Liver (tissue), 9 donors: ENCODE results near the gene RAP2C. TPM values are rescaled to one million over a fixed set of nuclear protein-coding genes. Genes with fewer than 3 reads are reported as not detected.

ENCODE experiments used
- DNase-seq: peaks from one replicate; pipeline ENCODE4 v3.0.0-alpha.2; 2017; ENCODE audit warnings: low spot score
- H3K27ac ChIP-seq, 2 donors: one replicate each; pipeline ENCODE4 v1.7.0; 2013; ENCODE audit warnings: inconsistent platforms in 2 of 2, low read length in 2 of 2, control low read depth in 1 of 2, low read depth in 1 of 2, mild to moderate bottlenecking in 1 of 2
- H3K27me3 ChIP-seq, 4 donors: one replicate each; pipeline versions ENCODE4 v1.6.1 to v1.7.0; 2013; ENCODE audit warnings: low read length in 3 of 4, inconsistent platforms in 1 of 4, mild to moderate bottlenecking in 1 of 4, moderate library complexity in 1 of 4; ENCODE audit not compliant: control insufficient read depth in 4 of 4, insufficient read depth in 4 of 4
- H3K36me3 ChIP-seq, 4 donors: one replicate each; pipeline versions ENCODE4 v1.6.1 to v1.7.0; 2013; ENCODE audit warnings: low read length in 3 of 4, mild to moderate bottlenecking in 3 of 4, low read depth in 1 of 4, moderate library complexity in 1 of 4; ENCODE audit not compliant: control insufficient read depth in 4 of 4, insufficient read depth in 3 of 4
- H3K4me1 ChIP-seq, 4 donors: one replicate each; pipeline versions ENCODE4 v1.6.1 to v1.7.0; 2013; ENCODE audit warnings: low read length in 3 of 4, mild to moderate bottlenecking in 3 of 4, moderate library complexity in 1 of 4; ENCODE audit not compliant: control insufficient read depth in 4 of 4, insufficient read depth in 4 of 4
- H3K4me3 ChIP-seq, 3 donors: one replicate each; pipeline versions ENCODE4 v1.6.1 to v1.7.0; 2013; ENCODE audit warnings: low read length in 3 of 3, control low read depth in 1 of 3, low read depth in 1 of 3, mild to moderate bottlenecking in 1 of 3
- H3K9ac ChIP-seq, 2 donors: one replicate each; pipeline ENCODE4 v1.7.0; 2013; ENCODE audit warnings: low read length in 2 of 2, mild to moderate bottlenecking in 2 of 2, moderate library complexity in 2 of 2, control low read depth in 1 of 2, low read depth in 1 of 2
- H3K9me3 ChIP-seq, 4 donors: one replicate each; pipeline versions ENCODE4 v1.6.1 to v1.7.0; 2013; ENCODE audit warnings: low read length in 3 of 4; ENCODE audit not compliant: control insufficient read depth in 4 of 4
- EGR1 ChIP-seq, 2 donors: IDR thresholded peaks; 2 replicates each; pipeline ENCODE4 v1.6.1; 2016 to 2018; ENCODE audit warnings: antibody characterized with exemption in 2 of 2, low read depth in 2 of 2
- FOXA1 ChIP-seq: IDR thresholded peaks from 2 replicates; pipeline ENCODE4 v1.6.1; 2016; ENCODE audit warnings: antibody characterized with exemption
- FOXA2 ChIP-seq: IDR thresholded peaks from 2 replicates; pipeline ENCODE4 v1.6.1; 2016; ENCODE audit warnings: antibody characterized with exemption
- GABPA ChIP-seq, 2 donors: IDR thresholded peaks in 1 of 2; conservative IDR thresholded peaks in 1 of 2; 2 replicates each; pipeline ENCODE4 v1.6.1; 2016; ENCODE audit warnings: antibody characterized with exemption in 2 of 2, mild to moderate bottlenecking in 1 of 2, moderate library complexity in 1 of 2
- HNF4A ChIP-seq, 2 donors: conservative IDR thresholded peaks; 2 replicates each; pipeline ENCODE4 v1.6.1; 2016; ENCODE audit warnings: antibody characterized with exemption in 2 of 2, mild to moderate bottlenecking in 2 of 2
- HNF4G ChIP-seq: IDR thresholded peaks from 2 replicates; pipeline ENCODE4 v1.6.1; 2016; ENCODE audit warnings: antibody characterized with exemption
- JUND ChIP-seq, 2 donors: IDR thresholded peaks; 2 replicates each; pipeline ENCODE4 v1.6.1; 2016; ENCODE audit warnings: antibody characterized with exemption in 2 of 2
- NR2F2 ChIP-seq: IDR thresholded peaks from 2 replicates; pipeline ENCODE4 v1.6.1; 2016; ENCODE audit warnings: antibody characterized with exemption
- RAD21 ChIP-seq, 2 donors: IDR thresholded peaks; 2 replicates each; pipeline ENCODE4 v1.6.1; 2016; ENCODE audit warnings: antibody characterized with exemption in 2 of 2, mild to moderate bottlenecking in 2 of 2
- RXRA ChIP-seq, 2 donors: IDR thresholded peaks; 2 replicates each; pipeline ENCODE4 v1.6.1; 2017 to 2018; ENCODE audit warnings: antibody characterized with exemption in 2 of 2, mild to moderate bottlenecking in 1 of 2
- SP1 ChIP-seq: IDR thresholded peaks from 2 replicates; pipeline ENCODE4 v1.6.1; 2018; ENCODE audit warnings: antibody characterized with exemption, mild to moderate bottlenecking
- TAF1 ChIP-seq: conservative IDR thresholded peaks from 2 replicates; pipeline ENCODE4 v1.6.1; 2016; ENCODE audit warnings: antibody characterized with exemption, mild to moderate bottlenecking
- YY1 ChIP-seq: IDR thresholded peaks from 2 replicates; pipeline ENCODE4 v1.6.1; 2016; ENCODE audit warnings: antibody characterized with exemption, mild to moderate bottlenecking
- WGBS: extraction: QIAGEN DNeasy Blood & Tissue Kit; methylation state at CpG from one replicate; pipeline ENCODE4 v1.1.7; 2013; 5-methylcytosine and 5-hydroxymethylcytosine counted together
- polyA plus RNA-seq, 2 donors: library from polyadenylated mRNA; stranded (reverse) in 1 of 2; unstranded in 1 of 2; fragments of 200-250 nt in 1 of 2; fragments of >200 nt in 1 of 2; fragmentation: Nextera tagmentation in 1 of 2; extraction: Ambion mirVana in 1 of 2; gene quantifications; one replicate each; pipeline versions ENCODE4 v1.2.1 to v1.2.3, GENCODE V29; 2013 to 2015
- total RNA-seq, 2 donors: library from RNA; depleted of rRNA; stranded (reverse); fragments of >200 nt; gene quantifications; one replicate each; pipeline ENCODE4 v1.2.3, GENCODE V29; 2014
- TF ChIP-seq, protein P1 (sequence below): IDR thresholded peaks from 2 replicates; pipeline ENCODE4 v1.6.1; 2016; ENCODE audit warnings: antibody characterized with exemption, mild to moderate bottlenecking
- TF ChIP-seq, protein P2 (sequence below): IDR thresholded peaks from 2 replicates; pipeline ENCODE4 v1.6.1; 2016; ENCODE audit warnings: antibody characterized with exemption
- TF ChIP-seq, protein P3 (sequence below): fragments of 150-350 bp; IDR thresholded peaks from 2 replicates; pipeline ENCODE4 v1.5.1; 2017; ENCODE audit warnings: improper control_type of control experiment, low read depth, low read length; ENCODE audit not compliant: missing input control
- TF ChIP-seq, protein P4 (sequence below): IDR thresholded peaks from 2 replicates; pipeline ENCODE4 v1.6.1; 2016; ENCODE audit warnings: antibody characterized with exemption
- TF ChIP-seq, protein P5 (sequence below): IDR thresholded peaks from 2 replicates; pipeline ENCODE4 v1.6.1; 2016; ENCODE audit warnings: antibody characterized with exemption
- donor health status: healthy.
- donor health status: healthy.
- donor health status: healthy.
- donor health status: healthy.
- donor health status: healthy.

RAP2C gene
- total RNA-seq (10 to 100 TPM; 19.7 to 35.3 TPM), polyA plus RNA-seq (10 to 100 TPM; 12.6 to 18.9 TPM)

DNA sequence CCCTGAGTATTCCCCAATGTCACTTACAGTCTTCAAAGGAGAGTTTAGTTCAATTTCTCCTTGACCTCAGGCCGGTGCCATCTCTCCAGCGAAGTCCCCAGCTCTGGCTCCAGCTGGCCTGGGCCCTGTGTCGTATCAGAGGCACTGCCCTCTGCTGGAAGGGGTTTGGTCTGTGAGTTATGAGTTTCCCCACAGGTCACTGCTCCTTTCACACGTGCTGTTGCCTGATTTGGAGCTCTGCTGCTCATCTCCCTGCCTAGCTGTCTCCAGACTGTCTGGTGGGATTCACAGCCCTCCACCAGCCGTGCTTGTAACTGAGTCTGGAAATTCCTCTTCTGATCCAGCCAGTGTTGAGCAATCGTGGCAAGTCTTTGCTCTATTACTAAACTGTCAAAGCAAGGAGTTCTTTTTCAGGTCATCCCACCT, at the start of gene RAP2C:
TSS of gene RAP2C (minus strand) at position 105 of the 426 bp plus-strand sequence. CDS start 2,179 bp downstream, outside the sequence.
- no peaks in the 10 kb centered on the region for H3K27me3 ChIP-seq
- H3K4me1 ChIP-seq: peaks cover 1 to 22% (median 17%) of the 10 kb centered on the region in 4 donors
- H3K9me3 ChIP-seq: no peaks in the 10 kb centered on the region
- H3K36me3 ChIP-seq: no peaks in the 10 kb centered on the region
- DNase-seq: peak; percentile 76
- 0% methylated on average over 6 of the region's 6 CpGs for WGBS
- H3K9ac ChIP-seq: peak within 1 kb of the TSS; percentile 65 to 86
- TF ChIP-seq HNF4A (conservative IDR thresholded peaks at IDR 0.05): peak; percentile 18 to 33
- peak; percentile 70 to 82 for TF ChIP-seq RAD21 (IDR thresholded peaks at IDR 0.05)
- no peak for TF ChIP-seq HNF4G
- TF ChIP-seq, protein P1, sequence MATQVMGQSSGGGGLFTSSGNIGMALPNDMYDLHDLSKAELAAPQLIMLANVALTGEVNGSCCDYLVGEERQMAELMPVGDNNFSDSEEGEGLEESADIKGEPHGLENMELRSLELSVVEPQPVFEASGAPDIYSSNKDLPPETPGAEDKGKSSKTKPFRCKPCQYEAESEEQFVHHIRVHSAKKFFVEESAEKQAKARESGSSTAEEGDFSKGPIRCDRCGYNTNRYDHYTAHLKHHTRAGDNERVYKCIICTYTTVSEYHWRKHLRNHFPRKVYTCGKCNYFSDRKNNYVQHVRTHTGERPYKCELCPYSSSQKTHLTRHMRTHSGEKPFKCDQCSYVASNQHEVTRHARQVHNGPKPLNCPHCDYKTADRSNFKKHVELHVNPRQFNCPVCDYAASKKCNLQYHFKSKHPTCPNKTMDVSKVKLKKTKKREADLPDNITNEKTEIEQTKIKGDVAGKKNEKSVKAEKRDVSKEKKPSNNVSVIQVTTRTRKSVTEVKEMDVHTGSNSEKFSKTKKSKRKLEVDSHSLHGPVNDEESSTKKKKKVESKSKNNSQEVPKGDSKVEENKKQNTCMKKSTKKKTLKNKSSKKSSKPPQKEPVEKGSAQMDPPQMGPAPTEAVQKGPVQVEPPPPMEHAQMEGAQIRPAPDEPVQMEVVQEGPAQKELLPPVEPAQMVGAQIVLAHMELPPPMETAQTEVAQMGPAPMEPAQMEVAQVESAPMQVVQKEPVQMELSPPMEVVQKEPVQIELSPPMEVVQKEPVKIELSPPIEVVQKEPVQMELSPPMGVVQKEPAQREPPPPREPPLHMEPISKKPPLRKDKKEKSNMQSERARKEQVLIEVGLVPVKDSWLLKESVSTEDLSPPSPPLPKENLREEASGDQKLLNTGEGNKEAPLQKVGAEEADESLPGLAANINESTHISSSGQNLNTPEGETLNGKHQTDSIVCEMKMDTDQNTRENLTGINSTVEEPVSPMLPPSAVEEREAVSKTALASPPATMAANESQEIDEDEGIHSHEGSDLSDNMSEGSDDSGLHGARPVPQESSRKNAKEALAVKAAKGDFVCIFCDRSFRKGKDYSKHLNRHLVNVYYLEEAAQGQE: peak; percentile 27
- peak; percentile 69 to 81 for TF ChIP-seq RXRA (IDR thresholded peaks at IDR 0.05)
- TF ChIP-seq NR2F2: no peak
- peak; percentile 42 for TF ChIP-seq YY1
- TF ChIP-seq TAF1: peak; percentile 96
- no peak for TF ChIP-seq FOXA1
- no peak for TF ChIP-seq GABPA (IDR thresholded peaks at IDR 0.05 in 1 of 2, conservative IDR thresholded peaks at IDR 0.05 in 1 of 2)
- TF ChIP-seq, protein P2, sequence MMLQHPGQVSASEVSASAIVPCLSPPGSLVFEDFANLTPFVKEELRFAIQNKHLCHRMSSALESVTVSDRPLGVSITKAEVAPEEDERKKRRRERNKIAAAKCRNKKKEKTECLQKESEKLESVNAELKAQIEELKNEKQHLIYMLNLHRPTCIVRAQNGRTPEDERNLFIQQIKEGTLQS: no peak
- no peak for TF ChIP-seq EGR1 (IDR thresholded peaks at IDR 0.05; ENCODE audit: low read depth in 2 of 2)
- no peak for TF ChIP-seq SP1
- TF ChIP-seq, protein P3, sequence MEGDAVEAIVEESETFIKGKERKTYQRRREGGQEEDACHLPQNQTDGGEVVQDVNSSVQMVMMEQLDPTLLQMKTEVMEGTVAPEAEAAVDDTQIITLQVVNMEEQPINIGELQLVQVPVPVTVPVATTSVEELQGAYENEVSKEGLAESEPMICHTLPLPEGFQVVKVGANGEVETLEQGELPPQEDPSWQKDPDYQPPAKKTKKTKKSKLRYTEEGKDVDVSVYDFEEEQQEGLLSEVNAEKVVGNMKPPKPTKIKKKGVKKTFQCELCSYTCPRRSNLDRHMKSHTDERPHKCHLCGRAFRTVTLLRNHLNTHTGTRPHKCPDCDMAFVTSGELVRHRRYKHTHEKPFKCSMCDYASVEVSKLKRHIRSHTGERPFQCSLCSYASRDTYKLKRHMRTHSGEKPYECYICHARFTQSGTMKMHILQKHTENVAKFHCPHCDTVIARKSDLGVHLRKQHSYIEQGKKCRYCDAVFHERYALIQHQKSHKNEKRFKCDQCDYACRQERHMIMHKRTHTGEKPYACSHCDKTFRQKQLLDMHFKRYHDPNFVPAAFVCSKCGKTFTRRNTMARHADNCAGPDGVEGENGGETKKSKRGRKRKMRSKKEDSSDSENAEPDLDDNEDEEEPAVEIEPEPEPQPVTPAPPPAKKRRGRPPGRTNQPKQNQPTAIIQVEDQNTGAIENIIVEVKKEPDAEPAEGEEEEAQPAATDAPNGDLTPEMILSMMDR: peak; percentile 58
- TF ChIP-seq FOXA2: no peak
- TF ChIP-seq, protein P4, sequence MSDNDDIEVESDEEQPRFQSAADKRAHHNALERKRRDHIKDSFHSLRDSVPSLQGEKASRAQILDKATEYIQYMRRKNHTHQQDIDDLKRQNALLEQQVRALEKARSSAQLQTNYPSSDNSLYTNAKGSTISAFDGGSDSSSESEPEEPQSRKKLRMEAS: peak; percentile 22
- no peak for TF ChIP-seq JUND (IDR thresholded peaks at IDR 0.05)
- TF ChIP-seq, protein P5, sequence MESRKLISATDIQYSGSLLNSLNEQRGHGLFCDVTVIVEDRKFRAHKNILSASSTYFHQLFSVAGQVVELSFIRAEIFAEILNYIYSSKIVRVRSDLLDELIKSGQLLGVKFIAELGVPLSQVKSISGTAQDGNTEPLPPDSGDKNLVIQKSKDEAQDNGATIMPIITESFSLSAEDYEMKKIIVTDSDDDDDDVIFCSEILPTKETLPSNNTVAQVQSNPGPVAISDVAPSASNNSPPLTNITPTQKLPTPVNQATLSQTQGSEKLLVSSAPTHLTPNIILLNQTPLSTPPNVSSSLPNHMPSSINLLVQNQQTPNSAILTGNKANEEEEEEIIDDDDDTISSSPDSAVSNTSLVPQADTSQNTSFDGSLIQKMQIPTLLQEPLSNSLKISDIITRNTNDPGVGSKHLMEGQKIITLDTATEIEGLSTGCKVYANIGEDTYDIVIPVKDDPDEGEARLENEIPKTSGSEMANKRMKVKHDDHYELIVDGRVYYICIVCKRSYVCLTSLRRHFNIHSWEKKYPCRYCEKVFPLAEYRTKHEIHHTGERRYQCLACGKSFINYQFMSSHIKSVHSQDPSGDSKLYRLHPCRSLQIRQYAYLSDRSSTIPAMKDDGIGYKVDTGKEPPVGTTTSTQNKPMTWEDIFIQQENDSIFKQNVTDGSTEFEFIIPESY: no peak
- H3K4me3 ChIP-seq: peak within 1 kb of the TSS; percentile 46 to 86 (median 70)
- H3K27ac ChIP-seq: peak within 1 kb of the TSS; percentile 75 to 82
